OCI-LY1 (cell line): ENCODE measurements around the gene NARF.

ENCODE experiments used
- H2AFZ ChIP-seq: fragments of 200-600 bp; sonication (generic), shearing (Covaris generic); 2 replicates; pipeline ENCODE4 v1.6.0; 2014; ENCODE audit warnings: antibody characterized with exemption, mild to moderate bottlenecking, low read length
- H3F3A ChIP-seq: fragments of 200-600 bp; sonication (generic), shearing (Covaris generic); 2 replicates; pipeline ENCODE4 v1.6.0; 2014; ENCODE audit warnings: mild to moderate bottlenecking, antibody characterized with exemption, low read length, moderate library complexity; ENCODE audit not compliant: insufficient read depth
- H3K27ac ChIP-seq: fragments of 200-600 bp; sonication (generic); 2 replicates; pipeline ENCODE4 v1.5.1; 2014; ENCODE audit warnings: low read length, mixed run types, mild to moderate bottlenecking, low read depth; ENCODE audit not compliant: poor library complexity, severe bottlenecking
- H3K27me3 ChIP-seq: fragments of 200-600 bp; sonication (generic); 2 replicates; pipeline ENCODE4 v1.6.0; 2014; ENCODE audit warnings: antibody characterized with exemption, mild to moderate bottlenecking, low read length, moderate library complexity; ENCODE audit not compliant: insufficient read depth
- H3K36me3 ChIP-seq: fragments of 200-600 bp; sonication (generic); 2 replicates; pipeline ENCODE4 v1.6.1; 2014; ENCODE audit warnings: mild to moderate bottlenecking, antibody characterized with exemption, low read length, moderate library complexity, mixed read lengths; ENCODE audit not compliant: insufficient read depth
- H3K4me1 ChIP-seq: fragments of 200-600 bp; sonication (generic); 2 replicates; pipeline ENCODE4 v1.5.1; 2014; ENCODE audit warnings: mild to moderate bottlenecking, low read length, moderate library complexity; ENCODE audit not compliant: insufficient read depth, severe bottlenecking
- H3K4me2 ChIP-seq: fragments of 200-600 bp; sonication (generic), shearing (Covaris generic); 2 replicates; pipeline ENCODE4 v1.6.1; 2014; ENCODE audit warnings: low read length
- H3K4me3 ChIP-seq: fragments of 200-600 bp; sonication (generic); 2 replicates; pipeline ENCODE4 v1.5.1; 2014; ENCODE audit warnings: low read length, low read depth, mild to moderate bottlenecking, mixed read lengths; ENCODE audit not compliant: poor library complexity, severe bottlenecking
- H3K79me2 ChIP-seq: fragments of 200-600 bp; shearing (Covaris generic); 2 replicates; pipeline ENCODE4 v1.6.1; 2016; ENCODE audit warnings: mixed run types, low read length, mixed read lengths; ENCODE audit not compliant: insufficient read depth
- H3K9ac ChIP-seq: fragments of 200-600 bp; sonication (generic), shearing (Covaris generic); 2 replicates; pipeline ENCODE4 v1.6.1; 2014; ENCODE audit warnings: mild to moderate bottlenecking, low read length, mixed read lengths
- H3K9me2 ChIP-seq: fragments of 200-600 bp; sonication (generic), shearing (Covaris generic); 2 replicates; pipeline ENCODE4 v1.6.1; 2014; ENCODE audit warnings: low read depth, mild to moderate bottlenecking, low read length, mixed read lengths
- H3K9me3 ChIP-seq: fragments of 200-600 bp; shearing (Covaris generic); 2 replicates; pipeline ENCODE4 v1.6.1; 2014; ENCODE audit warnings: low read length, mixed read lengths
- H4K20me1 ChIP-seq: fragments of 200-600 bp; sonication (generic), shearing (Covaris generic); 2 replicates; pipeline ENCODE4 v1.6.0; 2016; ENCODE audit warnings: mild to moderate bottlenecking, low read length; ENCODE audit not compliant: insufficient read depth
- CTCF ChIP-seq: fragments of 200-600 bp; sonication (generic), shearing (Covaris generic); IDR thresholded peaks from 2 replicates; pipeline ENCODE4 v1.5.1; 2017; ENCODE audit warnings: mild to moderate bottlenecking, antibody characterized with exemption, low read length, moderate library complexity, mixed read lengths
- EZH2 ChIP-seq: fragments of 200-600 bp; sonication (generic), shearing (Covaris generic); IDR thresholded peaks from 2 replicates; pipeline ENCODE4 v1.8.0; 2017; ENCODE audit warnings: borderline replicate concordance, mixed run types, mild to moderate bottlenecking, antibody characterized with exemption, low read length, moderate library complexity, mixed read lengths

The NARF gene

GRCh38 chr17:82464567-82464929 lies 6.0 kb downstream of the NARF start:
- H3F3A ChIP-seq: no peaks in the 10 kb centered on the region
- H3K79me2 ChIP-seq: no peaks in the 10 kb centered on the region
- no peaks in the 10 kb centered on the region for H3K27me3 ChIP-seq
- no peak overlapping the region for H2AFZ ChIP-seq
- no peaks in the 10 kb centered on the region for H4K20me1 ChIP-seq
- H3K4me1 ChIP-seq: peaks cover 3% of the 10 kb centered on the region
- no peak overlapping the region for H3K4me3 ChIP-seq
- no peak overlapping the region for H3K4me2 ChIP-seq
- no peak overlapping the region for H3K9ac ChIP-seq
- peaks cover 95% of the 10 kb centered on the region for H3K36me3 ChIP-seq
- H3K27ac ChIP-seq: no peak overlapping the region
- no peaks in the 10 kb centered on the region for H3K9me3 ChIP-seq
- TF ChIP-seq EZH2 (no peak), CTCF (no peak)
- no peaks in the 10 kb centered on the region for H3K9me2 ChIP-seq

- Histone ChIP-seq H3K36me3 (peaks cover 97% of the 10 kb centered on the region), H3K9ac (no peak overlapping the region), H3K27ac (no peak overlapping the region), H4K20me1 (no peaks in the 10 kb centered on the region), H3K4me2 (no peak overlapping the region), H3F3A (no peaks in the 10 kb centered on the region), H3K4me1 (no peaks in the 10 kb centered on the region), H2AFZ (no peak overlapping the region), H3K9me3 (no peaks in the 10 kb centered on the region), H3K9me2 (no peaks in the 10 kb centered on the region), H3K79me2 (no peaks in the 10 kb centered on the region), H3K27me3 (no peaks in the 10 kb centered on the region), H3K4me3 (no peak overlapping the region)
- TF ChIP-seq EZH2: no peak
- TF ChIP-seq CTCF: no peak
Measured at GRCh38 chr17:82465023-82465603, 6.6 kb downstream of the NARF start.

GRCh38 chr17:82468692-82469091 lies 10.2 kb downstream of the NARF start:
- H3K4me1 ChIP-seq: no peaks in the 10 kb centered on the region
- TF ChIP-seq EZH2 (no peak), CTCF (no peak)
- H3K9ac ChIP-seq: no peak overlapping the region
- no peaks in the 10 kb centered on the region for H3K9me3 ChIP-seq
- H2AFZ ChIP-seq: no peak overlapping the region
- H3K36me3 ChIP-seq: peaks cover 76% of the 10 kb centered on the region
- no peaks in the 10 kb centered on the region for H3K27me3 ChIP-seq
- H3K4me2 ChIP-seq: no peak overlapping the region
- H3K27ac ChIP-seq: no peak overlapping the region
- no peaks in the 10 kb centered on the region for H3K9me2 ChIP-seq
- no peaks in the 10 kb centered on the region for H3K79me2 ChIP-seq
- H4K20me1 ChIP-seq: no peaks in the 10 kb centered on the region
- no peak overlapping the region for H3K4me3 ChIP-seq
- no peaks in the 10 kb centered on the region for H3F3A ChIP-seq
